ENCODE results near the gene COL9A3.

GRCh38 chr20:62790075-62790474 lies 26.8 kb upstream of the COL9A3 start:
- TF ChIP-seq, protein P1, sequence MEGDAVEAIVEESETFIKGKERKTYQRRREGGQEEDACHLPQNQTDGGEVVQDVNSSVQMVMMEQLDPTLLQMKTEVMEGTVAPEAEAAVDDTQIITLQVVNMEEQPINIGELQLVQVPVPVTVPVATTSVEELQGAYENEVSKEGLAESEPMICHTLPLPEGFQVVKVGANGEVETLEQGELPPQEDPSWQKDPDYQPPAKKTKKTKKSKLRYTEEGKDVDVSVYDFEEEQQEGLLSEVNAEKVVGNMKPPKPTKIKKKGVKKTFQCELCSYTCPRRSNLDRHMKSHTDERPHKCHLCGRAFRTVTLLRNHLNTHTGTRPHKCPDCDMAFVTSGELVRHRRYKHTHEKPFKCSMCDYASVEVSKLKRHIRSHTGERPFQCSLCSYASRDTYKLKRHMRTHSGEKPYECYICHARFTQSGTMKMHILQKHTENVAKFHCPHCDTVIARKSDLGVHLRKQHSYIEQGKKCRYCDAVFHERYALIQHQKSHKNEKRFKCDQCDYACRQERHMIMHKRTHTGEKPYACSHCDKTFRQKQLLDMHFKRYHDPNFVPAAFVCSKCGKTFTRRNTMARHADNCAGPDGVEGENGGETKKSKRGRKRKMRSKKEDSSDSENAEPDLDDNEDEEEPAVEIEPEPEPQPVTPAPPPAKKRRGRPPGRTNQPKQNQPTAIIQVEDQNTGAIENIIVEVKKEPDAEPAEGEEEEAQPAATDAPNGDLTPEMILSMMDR (IDR thresholded peaks at IDR 0.05; ENCODE audit: insufficient read depth, low read length, poor library complexity, severe bottlenecking): no peak
- TF ChIP-seq EZH2phosphoT487 (conservative IDR thresholded peaks at IDR 0.05; ENCODE audit: low read length): no peak

All from SU-DHL-6 (cell line).